ENCODE data around the gene KRTAP19-8. TPM values are rescaled to one million over a fixed set of nuclear protein-coding genes. Genes with fewer than 3 reads are reported as not detected.

KRTAP19-8 gene
- total and polyA plus RNA-seq, 2 experiments from 2014 or later: not detected

DNA sequence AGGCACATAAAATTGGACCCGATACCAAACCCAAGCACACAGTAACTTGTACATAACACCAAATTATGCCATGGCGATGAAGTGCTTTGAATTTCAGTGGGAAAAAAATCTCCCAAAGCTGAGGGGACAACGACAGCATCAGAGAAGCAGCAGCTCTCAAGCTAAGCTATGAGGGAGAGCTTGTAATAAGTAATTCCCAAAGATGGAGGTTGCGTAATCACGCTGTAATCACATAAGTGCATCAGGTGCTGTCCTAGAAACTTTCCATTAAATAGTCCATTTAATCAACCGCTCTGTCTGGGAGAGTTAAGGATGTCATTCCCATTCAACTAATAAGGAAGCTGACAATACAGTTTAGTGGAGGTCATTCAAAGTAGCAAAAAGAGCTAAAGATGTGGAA lies 37.6 kb upstream of the KRTAP19-8 start:
- no peak overlapping the region for H3K4me3 ChIP-seq
- no peak for DNase-seq (ENCODE audit: low read depth in 1 of 2, low spot score in 1 of 2)
- no peak overlapping the region for H3K27ac ChIP-seq
- no peaks in the 10 kb centered on the region for H3K36me3 ChIP-seq
- H3K9me3 ChIP-seq (ENCODE audit: low read depth): no peaks in the 10 kb centered on the region
- no peaks in the 10 kb centered on the region for H3K27me3 ChIP-seq
- TF ChIP-seq, protein P1, sequence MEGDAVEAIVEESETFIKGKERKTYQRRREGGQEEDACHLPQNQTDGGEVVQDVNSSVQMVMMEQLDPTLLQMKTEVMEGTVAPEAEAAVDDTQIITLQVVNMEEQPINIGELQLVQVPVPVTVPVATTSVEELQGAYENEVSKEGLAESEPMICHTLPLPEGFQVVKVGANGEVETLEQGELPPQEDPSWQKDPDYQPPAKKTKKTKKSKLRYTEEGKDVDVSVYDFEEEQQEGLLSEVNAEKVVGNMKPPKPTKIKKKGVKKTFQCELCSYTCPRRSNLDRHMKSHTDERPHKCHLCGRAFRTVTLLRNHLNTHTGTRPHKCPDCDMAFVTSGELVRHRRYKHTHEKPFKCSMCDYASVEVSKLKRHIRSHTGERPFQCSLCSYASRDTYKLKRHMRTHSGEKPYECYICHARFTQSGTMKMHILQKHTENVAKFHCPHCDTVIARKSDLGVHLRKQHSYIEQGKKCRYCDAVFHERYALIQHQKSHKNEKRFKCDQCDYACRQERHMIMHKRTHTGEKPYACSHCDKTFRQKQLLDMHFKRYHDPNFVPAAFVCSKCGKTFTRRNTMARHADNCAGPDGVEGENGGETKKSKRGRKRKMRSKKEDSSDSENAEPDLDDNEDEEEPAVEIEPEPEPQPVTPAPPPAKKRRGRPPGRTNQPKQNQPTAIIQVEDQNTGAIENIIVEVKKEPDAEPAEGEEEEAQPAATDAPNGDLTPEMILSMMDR (IDR thresholded peaks at IDR 0.05; ENCODE audit: low read depth, low read length): no peak
- no peaks in the 10 kb centered on the region for H3K4me1 ChIP-seq (ENCODE audit: low read depth)

DNA sequence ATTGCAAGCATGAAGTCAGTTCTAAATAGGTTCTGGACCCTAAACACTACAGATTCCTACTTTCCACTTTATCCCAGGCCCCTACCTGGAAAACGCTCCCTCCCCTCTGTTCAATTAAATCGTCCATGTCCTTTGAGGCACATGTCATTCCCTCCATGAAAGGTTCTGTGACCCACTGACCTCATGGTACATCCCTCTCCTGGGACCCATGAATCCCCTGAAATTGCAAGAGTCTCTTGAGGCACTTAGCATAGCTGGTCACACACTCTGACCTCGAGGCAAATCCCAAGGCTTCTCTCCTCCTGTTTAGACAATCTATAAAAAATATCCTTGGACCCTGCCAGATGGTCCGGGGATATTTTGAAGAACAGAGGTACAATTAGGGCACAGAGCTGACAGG lies 34.3 kb upstream of the KRTAP19-8 start:
- Histone ChIP-seq H3K4me3 (no peak overlapping the region), H3K27me3 (no peaks in the 10 kb centered on the region), H3K4me1 (ENCODE audit: low read depth) (no peaks in the 10 kb centered on the region), H3K27ac (no peak overlapping the region), H3K9me3 (ENCODE audit: low read depth) (no peaks in the 10 kb centered on the region), H3K36me3 (no peaks in the 10 kb centered on the region)
- TF ChIP-seq, protein P1 (IDR thresholded peaks at IDR 0.05; ENCODE audit: low read depth, low read length): no peak
- no peak for DNase-seq (ENCODE audit: low read depth in 1 of 2, low spot score in 1 of 2)

DNA sequence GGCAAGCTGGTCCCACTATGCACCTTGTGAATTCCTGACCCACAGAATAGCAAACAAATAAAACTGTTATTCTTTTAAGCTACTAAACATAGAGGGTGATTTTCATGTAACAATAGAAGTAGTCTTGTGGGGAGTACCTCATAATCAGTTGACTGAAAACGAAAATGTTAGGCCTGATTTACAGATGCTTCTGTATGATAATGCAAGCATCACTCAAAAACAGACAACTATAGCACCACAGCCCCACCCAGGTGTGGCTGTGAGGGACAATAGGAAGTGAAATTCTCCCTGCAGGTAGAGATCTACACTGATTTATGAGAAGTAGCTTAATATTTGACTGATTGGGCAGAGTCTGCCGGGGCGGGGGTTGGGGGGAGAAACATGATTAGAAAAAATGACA lies 26.5 kb upstream of the KRTAP19-8 start:
- Histone ChIP-seq H3K27me3 (no peaks in the 10 kb centered on the region), H3K36me3 (no peaks in the 10 kb centered on the region), H3K4me3 (no peak overlapping the region), H3K27ac (no peak overlapping the region), H3K4me1 (ENCODE audit: low read depth) (no peaks in the 10 kb centered on the region), H3K9me3 (ENCODE audit: low read depth) (no peaks in the 10 kb centered on the region)
- TF ChIP-seq, protein P1 (IDR thresholded peaks at IDR 0.05; ENCODE audit: low read depth, low read length): no peak
- DNase-seq (ENCODE audit: low read depth in 1 of 2, low spot score in 1 of 2): no peak

DNA sequence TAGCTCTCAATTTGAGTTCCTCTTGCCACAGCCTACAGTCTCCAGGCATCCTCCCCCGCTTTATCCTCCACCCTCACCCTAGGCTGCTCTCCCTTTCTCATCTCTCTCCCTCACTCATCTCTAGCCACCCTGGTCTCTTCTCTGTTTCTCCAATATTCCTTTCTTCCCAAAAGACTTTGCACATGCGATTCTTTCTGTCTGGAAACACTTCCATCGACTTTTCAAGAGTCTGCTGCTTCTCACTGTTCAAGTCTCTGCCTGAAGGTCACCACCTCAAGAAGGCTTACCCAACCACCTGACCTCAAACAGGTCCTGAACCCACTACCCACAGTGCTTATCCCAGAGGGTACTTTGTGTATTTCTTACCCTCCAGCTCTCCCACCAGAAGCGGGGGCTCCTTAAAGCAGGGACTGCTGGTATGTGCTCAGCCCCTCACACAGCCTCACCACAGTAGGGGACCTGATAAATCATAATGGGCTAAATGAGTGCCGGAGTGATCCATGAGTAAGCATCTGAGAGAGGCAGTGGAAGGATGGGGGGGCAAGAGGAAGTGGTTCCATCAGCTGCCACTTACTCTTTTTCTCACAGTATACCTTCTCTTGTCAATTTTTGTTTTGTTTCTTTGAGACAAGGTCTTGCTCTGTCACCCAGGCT lies 14.3 kb upstream of the KRTAP19-8 start:
- Histone ChIP-seq H3K4me3 (no peak overlapping the region), H3K27me3 (no peaks in the 10 kb centered on the region), H3K9me3 (ENCODE audit: low read depth) (no peaks in the 10 kb centered on the region), H3K4me1 (ENCODE audit: low read depth) (no peaks in the 10 kb centered on the region), H3K36me3 (no peaks in the 10 kb centered on the region), H3K27ac (no peak overlapping the region)
- TF ChIP-seq, protein P1 (IDR thresholded peaks at IDR 0.05; ENCODE audit: low read depth, low read length): no peak
- no peak for DNase-seq (ENCODE audit: low read depth in 1 of 2, low spot score in 1 of 2)

DNA sequence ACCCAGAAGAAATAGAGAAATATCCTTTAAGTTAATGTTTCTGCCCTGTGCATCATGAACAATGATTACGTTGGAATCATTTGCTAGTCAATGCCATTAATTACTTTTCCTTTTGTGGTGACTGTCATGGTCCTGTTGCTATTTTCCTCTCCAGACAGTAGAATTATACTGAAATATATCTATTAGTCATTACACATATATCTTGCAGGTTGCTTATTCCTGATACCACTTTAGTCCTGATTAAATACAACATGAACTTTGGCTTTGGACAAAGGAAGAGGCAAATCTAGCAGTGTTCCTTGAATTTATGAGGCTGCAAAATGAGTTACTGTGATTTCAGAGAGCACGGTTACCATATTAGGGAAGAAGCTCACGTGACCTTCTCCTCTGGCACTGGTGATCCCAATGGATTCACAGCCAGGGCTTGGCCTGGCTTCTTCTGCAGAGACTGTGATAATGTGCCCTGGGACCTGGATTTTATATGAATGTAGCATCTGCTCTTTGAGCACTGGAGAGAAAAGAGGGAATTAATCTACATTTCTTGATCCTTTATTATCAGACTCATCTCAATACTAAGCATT lies 12.4 kb upstream of the KRTAP19-8 start:
- TF ChIP-seq, protein P1 (IDR thresholded peaks at IDR 0.05; ENCODE audit: low read depth, low read length): no peak
- Histone ChIP-seq H3K9me3 (ENCODE audit: low read depth) (no peaks in the 10 kb centered on the region), H3K4me3 (no peak overlapping the region), H3K27me3 (no peaks in the 10 kb centered on the region), H3K27ac (no peak overlapping the region), H3K4me1 (ENCODE audit: low read depth) (no peaks in the 10 kb centered on the region), H3K36me3 (no peaks in the 10 kb centered on the region)
- DNase-seq (ENCODE audit: low read depth in 1 of 2, low spot score in 1 of 2): no peak
